Renal pelvis (tissue), 4 donors: ENCODE data around the gene COA7. TPM values are rescaled to one million over a fixed set of nuclear protein-coding genes. Genes with fewer than 3 reads are reported as not detected.
"Not testable (repeated sequence)": the region's sequence is repeated elsewhere in the genome, so short reads cannot be mapped to it uniquely, and the experiment has no call there.

Experiments used
- DNase-seq: peaks from one replicate; pipeline ENCODE4 v3.0.0-alpha.2; 2013
- polyA plus RNA-seq, 3 donors: library from polyadenylated mRNA; unstranded; fragments of 120-200 nt; gene quantifications; one replicate each; pipeline ENCODE4 v1.2.1, GENCODE V29; 2013; ENCODE audit not compliant: insufficient read length in 3 of 3

The COA7 gene
- polyA plus RNA-seq, 3 donors: 13.5 to 18.2 (median 17.7) TPM

- DNase-seq: no peak
Measured at GRCh38 chr1:52707927-52708655, 9.9 kb upstream of the COA7 start.

- no peak for DNase-seq
Measured at GRCh38 chr1:52706941-52707926, 9.1 kb upstream of the COA7 start.

GRCh38 chr1:52706136-52706670 is 8.1 kb upstream of the COA7 start:
- DNase-seq: no peak

GRCh38 chr1:52702886-52703787 is 5.0 kb upstream of the COA7 start:
- peak; percentile 91 for DNase-seq

- no peak for DNase-seq
Measured at GRCh38 chr1:52695627-52696026, 2.5 kb downstream of the COA7 start.

GRCh38 chr1:52693843-52694242 is 4.3 kb downstream of the COA7 start:
- DNase-seq: no peak

- DNase-seq: not testable (repeated sequence)
Measured at GRCh38 chr1:52693351-52693750, 4.8 kb downstream of the COA7 start.

- no peak for DNase-seq
Measured at GRCh38 chr1:52692697-52693096, 5.5 kb downstream of the COA7 start.

GRCh38 chr1:52691821-52692220 is 6.3 kb downstream of the COA7 start:
- DNase-seq: no peak

GRCh38 chr1:52686830-52687229 is 11.3 kb downstream of the COA7 start:
- no peak for DNase-seq

- DNase-seq: peak; percentile 57
Measured at GRCh38 chr1:52686261-52686751, 11.8 kb downstream of the COA7 start.

- no peak for DNase-seq
Measured at GRCh38 chr1:52684545-52684944, 13.6 kb downstream of the COA7 start.

- DNase-seq: no peak
Measured at GRCh38 chr1:52683367-52683940, 14.7 kb downstream of the COA7 start.

GRCh38 chr1:52681136-52681535 is 17.0 kb downstream of the COA7 start:
- DNase-seq: no peak

GRCh38 chr1:52680353-52680752 is 17.8 kb downstream of the COA7 start:
- no peak for DNase-seq

GRCh38 chr1:52679498-52679897 is 18.6 kb downstream of the COA7 start:
- no peak for DNase-seq

GRCh38 chr1:52679048-52679447 is 19.1 kb downstream of the COA7 start:
- DNase-seq: no peak

- DNase-seq: no peak
Measured at GRCh38 chr1:52677076-52677806, 20.9 kb downstream of the COA7 start.

- DNase-seq: no peak
Measured at GRCh38 chr1:52676249-52676903, 21.8 kb downstream of the COA7 start.
